RWPE2 (cell line): Measurements from ENCODE around the gene ONECUT1.

Experiments
- ATAC-seq: fragments of 200-7000 bp; cut with Tn5 transposase; 3 replicates; pipeline ENCODE4 v1.9.1; 2021; ENCODE audit warnings: low read depth
- DNase-seq: peaks from one replicate; pipeline ENCODE4 v3.0.0-alpha.2; 2020; ENCODE audit warnings: low spot score
- H3K27ac ChIP-seq: fragments of 450-650 bp; 2 replicates; pipeline ENCODE4 v1.5.1; 2017; ENCODE audit warnings: mild to moderate bottlenecking; ENCODE audit not compliant: poor library complexity, severe bottlenecking
- H3K27me3 ChIP-seq: fragments of 250-450 bp; sonication (Bioruptor Pico); 2 replicates; pipeline ENCODE4 v1.5.1; 2021; ENCODE audit warnings: mild to moderate bottlenecking, moderate library complexity; ENCODE audit not compliant: insufficient read depth, poor library complexity, severe bottlenecking
- H3K36me3 ChIP-seq: fragments of 250-450 bp; sonication (Bioruptor Pico); 2 replicates; pipeline ENCODE4 v1.5.1; 2020; ENCODE audit warnings: low read depth, mild to moderate bottlenecking, moderate library complexity
- H3K4me1 ChIP-seq: fragments of 250-450 bp; sonication (Bioruptor Pico); 2 replicates; pipeline ENCODE4 v1.5.1; 2021; ENCODE audit warnings: mild to moderate bottlenecking, moderate library complexity; ENCODE audit not compliant: insufficient read depth, poor library complexity, severe bottlenecking
- H3K4me3 ChIP-seq: fragments of 250-450 bp; sonication (Bioruptor Pico); 2 replicates; pipeline ENCODE4 v1.5.1; 2021; ENCODE audit warnings: mild to moderate bottlenecking, moderate library complexity; ENCODE audit not compliant: severe bottlenecking
- H3K9me3 ChIP-seq: fragments of 250-450 bp; sonication (Bioruptor Pico); 2 replicates; pipeline ENCODE4 v1.5.1; 2021; ENCODE audit warnings: mild to moderate bottlenecking, moderate library complexity; ENCODE audit not compliant: severe bottlenecking
- TF ChIP-seq, protein P1 (sequence below): fragments of 450-650 bp; IDR thresholded peaks from one replicate; pipeline ENCODE4 v1.5.1; 2017; ENCODE audit warnings: mild to moderate bottlenecking, moderate library complexity; ENCODE audit not compliant: poor library complexity, severe bottlenecking

Gene ONECUT1

GRCh38 chr15:52796228-52796521, 6.0 kb upstream of the ONECUT1 start:
- ATAC-seq (no peak), DNase-seq (no peak)
- Histone ChIP-seq H3K4me1 (no peaks in the 10 kb centered on the region), H3K9me3 (no peaks in the 10 kb centered on the region), H3K36me3 (no peaks in the 10 kb centered on the region), H3K27me3 (peaks cover 100% of the 10 kb centered on the region), H3K4me3 (no peak overlapping the region), H3K27ac (no peak overlapping the region)
- TF ChIP-seq, protein P1, sequence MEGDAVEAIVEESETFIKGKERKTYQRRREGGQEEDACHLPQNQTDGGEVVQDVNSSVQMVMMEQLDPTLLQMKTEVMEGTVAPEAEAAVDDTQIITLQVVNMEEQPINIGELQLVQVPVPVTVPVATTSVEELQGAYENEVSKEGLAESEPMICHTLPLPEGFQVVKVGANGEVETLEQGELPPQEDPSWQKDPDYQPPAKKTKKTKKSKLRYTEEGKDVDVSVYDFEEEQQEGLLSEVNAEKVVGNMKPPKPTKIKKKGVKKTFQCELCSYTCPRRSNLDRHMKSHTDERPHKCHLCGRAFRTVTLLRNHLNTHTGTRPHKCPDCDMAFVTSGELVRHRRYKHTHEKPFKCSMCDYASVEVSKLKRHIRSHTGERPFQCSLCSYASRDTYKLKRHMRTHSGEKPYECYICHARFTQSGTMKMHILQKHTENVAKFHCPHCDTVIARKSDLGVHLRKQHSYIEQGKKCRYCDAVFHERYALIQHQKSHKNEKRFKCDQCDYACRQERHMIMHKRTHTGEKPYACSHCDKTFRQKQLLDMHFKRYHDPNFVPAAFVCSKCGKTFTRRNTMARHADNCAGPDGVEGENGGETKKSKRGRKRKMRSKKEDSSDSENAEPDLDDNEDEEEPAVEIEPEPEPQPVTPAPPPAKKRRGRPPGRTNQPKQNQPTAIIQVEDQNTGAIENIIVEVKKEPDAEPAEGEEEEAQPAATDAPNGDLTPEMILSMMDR = no peak

GRCh38 chr15:52795464-52796227, 5.5 kb upstream of the ONECUT1 start:
- TF ChIP-seq, protein P1 = no peak
- Histone ChIP-seq H3K4me1 (no peaks in the 10 kb centered on the region), H3K36me3 (no peaks in the 10 kb centered on the region), H3K27me3 (peaks cover 100% of the 10 kb centered on the region), H3K9me3 (no peaks in the 10 kb centered on the region), H3K4me3 (no peak overlapping the region), H3K27ac (no peak overlapping the region)
- ATAC-seq = no peak
- no peak for DNase-seq

DNA sequence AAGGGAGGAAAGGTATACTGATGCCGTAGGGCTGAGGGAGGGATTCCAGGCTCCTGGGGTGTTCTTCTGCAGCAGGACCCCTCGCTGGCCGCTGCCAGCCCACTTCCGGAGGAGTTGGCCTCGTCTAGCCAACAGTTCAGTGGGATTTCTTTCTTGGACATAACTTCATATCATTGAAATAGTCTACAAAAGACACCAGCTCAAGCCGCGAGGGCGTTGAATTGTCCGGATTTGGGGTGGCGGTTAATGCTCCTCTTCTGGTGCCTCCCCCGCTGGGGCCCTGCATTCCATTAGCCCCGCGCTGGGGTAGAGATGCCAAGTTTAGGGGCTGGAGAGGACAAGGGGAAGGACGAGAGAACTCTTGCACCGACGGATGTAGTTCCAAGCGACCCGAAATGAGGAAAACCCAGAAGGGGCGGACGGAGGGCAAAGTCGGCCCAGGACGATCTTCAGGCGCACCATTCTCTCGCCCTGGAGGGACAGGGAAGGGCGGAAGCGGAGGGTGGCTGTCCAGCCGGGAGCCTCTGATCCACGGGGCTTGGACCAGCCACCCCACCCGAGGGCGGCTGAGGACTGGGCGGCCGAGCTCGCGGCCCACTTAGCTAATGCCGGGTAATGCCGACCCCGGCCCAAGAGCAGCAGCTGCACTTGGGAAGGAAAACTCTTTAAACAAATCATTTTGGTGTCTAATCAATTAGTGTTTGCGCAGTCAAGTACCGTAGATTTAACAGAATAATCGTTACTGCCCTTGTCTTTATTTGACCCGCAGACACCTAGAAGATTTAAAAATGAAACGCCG, 4.7 kb upstream of the ONECUT1 start:
- TF ChIP-seq, protein P1 = no peak
- no peaks in the 10 kb centered on the region for H3K9me3 ChIP-seq
- H3K27me3 ChIP-seq = peaks cover 98% of the 10 kb centered on the region
- H3K36me3 ChIP-seq = no peaks in the 10 kb centered on the region
- DNase-seq = no peak
- no peak overlapping the region for H3K27ac ChIP-seq
- H3K4me1 ChIP-seq = no peaks in the 10 kb centered on the region
- no peak overlapping the region for H3K4me3 ChIP-seq
- no peak for ATAC-seq

GRCh38 chr15:52791776-52792175, 1.6 kb upstream of the ONECUT1 start:
- H3K9me3 ChIP-seq = no peaks in the 10 kb centered on the region
- DNase-seq = no peak
- no peak overlapping the region for H3K27ac ChIP-seq
- TF ChIP-seq, protein P1 = no peak
- no peak for ATAC-seq
- no peak overlapping the region for H3K4me3 ChIP-seq
- no peaks in the 10 kb centered on the region for H3K4me1 ChIP-seq
- H3K36me3 ChIP-seq = no peaks in the 10 kb centered on the region
- peaks cover 97% of the 10 kb centered on the region for H3K27me3 ChIP-seq
